ENCODE measurements around the gene TREH.
"Not testable (repeated sequence)": the region's sequence is repeated elsewhere in the genome, so short reads cannot be mapped to it uniquely, and the experiment has no call there.

TREH gene

GRCh38 chr11:118679483-118679882 lies at the start of gene TREH:
TREH (minus strand) TSS chr11:118679650; CDS start chr11:118679627, 23 bp downstream.
- DNase-seq = no peak

GRCh38 chr11:118728112-118728511 lies 48.7 kb upstream of the TREH start:
- not testable (repeated sequence) for DNase-seq

GRCh38 chr11:118727721-118728066 lies 48.2 kb upstream of the TREH start:
- DNase-seq = not testable (repeated sequence)

- DNase-seq = not testable (repeated sequence)
Observed at GRCh38 chr11:118727001-118727720, 47.7 kb upstream of the TREH start.

- not testable (repeated sequence) for DNase-seq
Observed at GRCh38 chr11:118721478-118722015, 42.1 kb upstream of the TREH start.

GRCh38 chr11:118720740-118721139 lies 41.3 kb upstream of the TREH start:
- DNase-seq = not testable (repeated sequence)

GRCh38 chr11:118720078-118720477 lies 40.6 kb upstream of the TREH start:
- DNase-seq = not testable (repeated sequence)

GRCh38 chr11:118718562-118718961 lies 39.1 kb upstream of the TREH start:
- not testable (repeated sequence) for DNase-seq

GRCh38 chr11:118717733-118718132 lies 38.3 kb upstream of the TREH start:
- DNase-seq = not testable (repeated sequence)

GRCh38 chr11:118717221-118717620 lies 37.8 kb upstream of the TREH start:
- DNase-seq = not testable (repeated sequence)

- DNase-seq = no peak
Observed at GRCh38 chr11:118715837-118716260, 36.4 kb upstream of the TREH start.

- no peak for DNase-seq
Observed at GRCh38 chr11:118715245-118715831, 35.9 kb upstream of the TREH start.

GRCh38 chr11:118714816-118715215 lies 35.4 kb upstream of the TREH start:
- no peak for DNase-seq

GRCh38 chr11:118714416-118714815 lies 35.0 kb upstream of the TREH start:
- not testable (repeated sequence) for DNase-seq

- DNase-seq = no peak
Observed at GRCh38 chr11:118708296-118708695, 28.8 kb upstream of the TREH start.

- no peak for DNase-seq
Observed at GRCh38 chr11:118706546-118706825, 27.0 kb upstream of the TREH start.

- DNase-seq = no peak
Observed at GRCh38 chr11:118705791-118706545, 26.5 kb upstream of the TREH start.

GRCh38 chr11:118705111-118705741 lies 25.8 kb upstream of the TREH start:
- peak; percentile 34 for DNase-seq

GRCh38 chr11:118703563-118704106 lies 24.2 kb upstream of the TREH start:
- DNase-seq = no peak

GRCh38 chr11:118699506-118700220 lies 20.2 kb upstream of the TREH start:
- peak; percentile 60 for DNase-seq

- no peak for DNase-seq
Observed at GRCh38 chr11:118697346-118697745, 17.9 kb upstream of the TREH start.

GRCh38 chr11:118696673-118697226 lies 17.3 kb upstream of the TREH start:
- DNase-seq = no peak

All from activated CD4-positive, alpha-beta T cell treated with anti-CD3 and anti-CD28 coated beads, Interleukin-2, amount 50 U/mL, for 1 hour (primary cell).